Activated CD4-positive, alpha-beta T cell treated with anti-CD3 and anti-CD28 coated beads, Interleukin-2, amount 50 U/mL, for 1 hour (primary cell): ENCODE measurements around the gene GSK3A.
"Not testable (repeated sequence)": the region's sequence is repeated elsewhere in the genome, so short reads cannot be mapped to it uniquely, and the experiment has no call there.

Source experiments
- DNase-seq: peaks from one replicate; pipeline ENCODE4 v3.0.0-alpha.2; 2020

Gene GSK3A

GRCh38 chr19:42267644-42268141 is 25.3 kb upstream of the GSK3A start:
- no peak for DNase-seq

GRCh38 chr19:42266928-42267603 is 24.7 kb upstream of the GSK3A start:
- not testable (repeated sequence) for DNase-seq

GRCh38 chr19:42266105-42266504 is 23.7 kb upstream of the GSK3A start:
- not testable (repeated sequence) for DNase-seq

- DNase-seq: no peak
Observed at GRCh38 chr19:42261763-42262162, 19.4 kb upstream of the GSK3A start.

- not testable (repeated sequence) for DNase-seq
Observed at GRCh38 chr19:42257842-42258241, 15.4 kb upstream of the GSK3A start.

GRCh38 chr19:42255766-42256745 is 13.7 kb upstream of the GSK3A start:
- no peak for DNase-seq

GRCh38 chr19:42254850-42255765 is 12.7 kb upstream of the GSK3A start, which contains the start of gene ERF:
Gene ERF, minus strand, starts transcription at chr19:42255128. Its CDS starts 129 bp downstream, at chr19:42254999.
- peak; percentile 93 for DNase-seq

- peak; percentile 76 for DNase-seq
Observed at GRCh38 chr19:42254089-42254849, 11.9 kb upstream of the GSK3A start.

- DNase-seq: peak; percentile 62
Observed at GRCh38 chr19:42253245-42254088, 11.1 kb upstream of the GSK3A start.

- no peak for DNase-seq
Observed at GRCh38 chr19:42252365-42253244, 10.2 kb upstream of the GSK3A start.

- no peak for DNase-seq
Observed at GRCh38 chr19:42251572-42252358, 9.4 kb upstream of the GSK3A start.

- no peak for DNase-seq
Observed at GRCh38 chr19:42250666-42251531, 8.5 kb upstream of the GSK3A start.

- DNase-seq: no peak
Observed at GRCh38 chr19:42250183-42250665, 7.8 kb upstream of the GSK3A start.

GRCh38 chr19:42249769-42250168 is 7.4 kb upstream of the GSK3A start:
- DNase-seq: no peak

GRCh38 chr19:42249149-42249750 is 6.8 kb upstream of the GSK3A start:
- DNase-seq: no peak

- no peak for DNase-seq
Observed at GRCh38 chr19:42248270-42249148, 6.1 kb upstream of the GSK3A start.
